ENCODE data around the gene LTV1. TPM values are rescaled to one million over a fixed set of nuclear protein-coding genes. Genes with fewer than 3 reads are reported as not detected.
"Not testable (repeated sequence)": the region's sequence is repeated elsewhere in the genome, so short reads cannot be mapped to it uniquely, and the experiment has no call there.

The LTV1 gene
- total RNA-seq, 2 experiments from 2014 or later, result 34.3 to 36.3 TPM

DNA sequence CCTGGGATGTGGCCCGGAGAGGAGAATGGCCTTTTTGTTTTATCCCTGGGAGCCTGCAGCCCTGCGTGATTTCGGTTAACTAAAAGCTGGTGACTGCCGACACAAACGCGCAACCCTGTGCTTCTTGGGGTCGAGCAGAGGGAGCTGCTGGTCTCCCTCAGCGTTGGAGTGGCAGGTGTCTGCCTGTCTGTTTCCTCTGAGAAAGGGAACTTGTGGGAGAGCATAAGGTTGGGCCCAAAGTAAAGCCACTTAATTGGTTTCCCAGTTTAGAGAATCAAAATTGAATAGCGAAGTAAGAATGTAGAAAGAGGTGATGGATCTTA, 500 bp downstream of the LTV1 start:
- H3K4me1 Mint-ChIP-seq, result peaks cover 37% of the 10 kb centered on the region
- ChIA-PET POLR2A (interaction anchor here (0.7 to 1.5 kb wide), 3 partner anchors 36 to 268 kb away, joined by 3 to 5 read pairs (median 3); no protein-coding TSS in a partner anchor), CTCF (interaction anchor here (0.6 to 2.5 kb wide), 9 partner anchors 8 to 268 kb away, joined by 3 to 13 read pairs (median 3); partner anchors contain the start of gene SF3B5)
- no peaks in the 10 kb centered on the region for H3K9me3 Mint-ChIP-seq (ENCODE audit: low read depth)
- H3K4me3 Mint-ChIP-seq, result peak overlapping the region; percentile 93
- peaks cover 42% of the 10 kb centered on the region for H3K36me3 Mint-ChIP-seq (ENCODE audit: low read depth)
- no peaks in the 10 kb centered on the region for H3K27me3 Mint-ChIP-seq
- ATAC-seq, result no peak
- intact Hi-C loops (cut with DNase I, micrococcal nuclease), result loop anchor here (1.0 to 5.0 kb wide), 15 partner anchors 37 to 1696 kb away; partner anchors contain the start of genes ADAT2 (in 2 of the 2), PEX3 (in 2 of the 2), PHACTR2 (in 2 of the 2) and SF3B5 (in 2 of the 2)
- no peak for DNase-seq
- peak overlapping the region; percentile 96 for H3K27ac Mint-ChIP-seq

DNA sequence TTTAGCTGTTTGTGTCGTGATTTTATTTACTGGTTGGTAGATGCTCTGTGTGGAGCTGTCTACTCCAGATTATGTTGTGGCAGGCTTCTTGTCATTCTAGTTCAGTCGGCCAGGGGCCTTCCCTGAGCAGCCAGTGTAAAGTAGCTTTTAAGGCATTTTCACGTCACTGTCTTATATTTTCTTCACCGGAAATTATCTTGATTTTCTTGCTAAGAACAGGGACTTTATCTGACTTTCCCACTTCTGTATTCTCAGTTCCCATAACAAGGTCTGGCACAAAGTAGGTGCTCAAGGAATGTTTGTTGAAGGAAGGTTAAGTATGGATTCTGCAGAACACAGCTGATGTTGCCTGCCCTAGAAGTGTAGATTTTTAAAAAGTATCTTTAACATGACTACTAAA, 868 bp downstream of the LTV1 start:
- Mint-ChIP-seq H3K36me3 (ENCODE audit: low read depth) (peaks cover 46% of the 10 kb centered on the region), H3K27ac (peak overlapping the region; percentile 96), H3K4me1 (peaks cover 41% of the 10 kb centered on the region), H3K27me3 (no peaks in the 10 kb centered on the region), H3K4me3 (peak overlapping the region; percentile 93), H3K9me3 (ENCODE audit: low read depth) (no peaks in the 10 kb centered on the region)
- ATAC-seq, result no peak
- intact Hi-C loops (cut with DNase I, micrococcal nuclease), result loop anchor here (5.0 kb wide), 5 partner anchors 163 to 1697 kb away; partner anchors contain the start of genes ADAT2 (in 1 of the 2), NMBR (in 1 of the 2), PEX3 (in 1 of the 2) and PHACTR2 (in 1 of the 2)
- ChIA-PET CTCF (interaction anchor here (0.6 to 2.5 kb wide), 9 partner anchors 8 to 268 kb away, joined by 3 to 13 read pairs (median 3); partner anchors contain the start of gene SF3B5), POLR2A (interaction anchor here (1.3 to 1.5 kb wide), 2 partner anchors 36 to 269 kb away, joined by 3 to 5 read pairs; no protein-coding TSS in a partner anchor)
- DNase-seq, result peak; percentile 24

DNA sequence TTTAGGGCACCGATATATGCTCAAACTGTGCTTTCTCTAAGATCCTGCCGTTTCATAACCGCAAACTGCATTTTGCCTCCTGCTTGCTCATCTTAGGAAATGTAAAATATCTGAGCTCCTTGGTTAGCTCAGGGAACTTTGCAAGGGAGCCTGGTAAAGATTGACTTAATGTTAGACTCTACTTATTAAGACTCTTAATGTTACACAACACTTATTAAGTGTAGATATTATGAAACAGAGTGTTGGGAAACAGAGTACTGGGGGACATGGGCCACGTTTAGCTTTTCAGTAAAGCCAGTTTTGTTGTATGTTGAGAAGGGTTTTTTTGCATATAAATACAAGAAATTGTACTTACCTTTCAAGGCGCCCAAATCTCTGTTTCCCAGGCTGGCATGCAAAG, 1.9 kb downstream of the LTV1 start:
- no peak for DNase-seq
- POLR2A ChIA-PET, result no interaction called here
- H3K27me3 Mint-ChIP-seq, result no peaks in the 10 kb centered on the region
- no peak overlapping the region for H3K27ac Mint-ChIP-seq
- peaks cover 49% of the 10 kb centered on the region for H3K4me1 Mint-ChIP-seq
- H3K9me3 Mint-ChIP-seq (ENCODE audit: low read depth), result no peaks in the 10 kb centered on the region
- peak overlapping the region; percentile 15 for H3K4me3 Mint-ChIP-seq
- CTCF ChIA-PET, result interaction anchor here (1.2 to 2.5 kb wide), 5 partner anchors 9 to 269 kb away, joined by 3 to 13 read pairs (median 5); no protein-coding TSS in a partner anchor
- peaks cover 56% of the 10 kb centered on the region for H3K36me3 Mint-ChIP-seq (ENCODE audit: low read depth)
- no peak for ATAC-seq
- intact Hi-C loops (cut with DNase I, micrococcal nuclease), result no loop called here

DNA sequence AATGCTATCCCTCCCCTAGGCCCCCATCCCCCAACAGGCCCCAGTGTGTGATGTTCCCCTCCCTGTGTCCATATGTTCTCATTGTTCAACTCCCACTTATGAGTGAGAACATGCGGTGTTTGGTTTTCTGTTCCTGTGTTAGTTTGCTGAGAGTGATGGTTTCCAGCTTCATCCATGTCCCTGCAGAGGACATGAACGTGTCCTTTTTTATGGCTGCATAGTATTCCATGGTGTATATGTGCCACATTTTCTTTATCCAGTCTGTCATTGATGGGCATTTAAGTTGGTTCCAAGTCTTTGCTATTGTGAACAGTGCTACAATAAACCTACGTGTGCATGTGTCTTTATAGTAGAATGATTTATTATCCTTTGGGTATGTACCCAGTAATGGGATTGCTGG, 8.6 kb downstream of the LTV1 start:
- CTCF ChIA-PET; H3K4me3 Mint-ChIP-seq; DNase-seq; H3K27me3 Mint-ChIP-seq; ATAC-seq; intact Hi-C loops (cut with DNase I, micrococcal nuclease); POLR2A ChIA-PET; H3K9me3 Mint-ChIP-seq (ENCODE audit: low read depth); H3K27ac Mint-ChIP-seq: not testable (repeated sequence)
- H3K36me3 Mint-ChIP-seq (ENCODE audit: low read depth), result peaks cover 95% of the 10 kb centered on the region
- peaks cover 37% of the 10 kb centered on the region for H3K4me1 Mint-ChIP-seq

DNA sequence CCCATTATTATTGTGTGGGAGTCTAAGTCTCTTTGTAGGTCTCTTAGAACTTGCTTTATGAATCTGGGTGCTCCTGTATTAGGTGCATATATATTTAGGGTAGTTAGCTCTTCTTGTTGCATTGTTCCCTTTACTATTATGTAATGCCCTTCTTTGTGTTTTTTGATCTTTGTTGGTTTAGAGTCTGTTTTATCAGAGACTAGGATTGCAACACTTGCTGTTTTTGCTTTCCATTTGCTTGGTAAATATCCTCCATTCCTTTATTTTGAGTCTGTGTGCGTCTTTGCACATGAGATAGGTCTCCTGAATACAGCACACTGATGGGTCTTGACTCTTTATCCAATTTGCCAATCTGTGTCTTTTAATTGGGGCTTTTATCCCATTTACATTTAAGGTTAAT, 11.9 kb downstream of the LTV1 start:
- Mint-ChIP-seq H3K4me1 (peaks cover 27% of the 10 kb centered on the region), H3K36me3 (ENCODE audit: low read depth) (peaks cover 94% of the 10 kb centered on the region)
- intact Hi-C loops (cut with DNase I, micrococcal nuclease); CTCF ChIA-PET; H3K27ac Mint-ChIP-seq; POLR2A ChIA-PET; H3K27me3 Mint-ChIP-seq; H3K9me3 Mint-ChIP-seq (ENCODE audit: low read depth); ATAC-seq; DNase-seq; H3K4me3 Mint-ChIP-seq: not testable (repeated sequence)

DNA sequence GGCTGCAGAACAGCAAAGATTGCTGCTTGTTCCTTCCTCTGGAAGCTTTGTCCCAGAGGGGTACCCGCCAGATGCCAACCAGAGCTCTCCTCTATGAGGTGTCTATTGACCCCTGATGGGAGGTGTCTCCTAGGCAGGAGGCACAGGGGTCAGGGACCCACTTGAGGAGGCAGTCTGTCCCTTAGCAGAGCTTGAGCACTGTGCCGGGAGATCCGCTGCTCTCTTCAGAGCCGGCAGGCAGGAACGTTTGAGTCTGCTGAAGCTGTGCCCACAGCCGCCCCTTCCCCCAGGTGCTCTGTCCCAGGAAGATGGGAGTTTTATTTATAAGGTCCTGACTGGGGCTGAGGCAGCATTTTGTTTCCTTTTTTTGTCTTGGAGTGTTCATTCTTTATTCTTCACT, 13.6 kb downstream of the LTV1 start:
- POLR2A ChIA-PET; ATAC-seq; DNase-seq; H3K27me3 Mint-ChIP-seq; H3K4me3 Mint-ChIP-seq; intact Hi-C loops (cut with DNase I, micrococcal nuclease); H3K9me3 Mint-ChIP-seq (ENCODE audit: low read depth); H3K27ac Mint-ChIP-seq: not testable (repeated sequence)
- Mint-ChIP-seq H3K4me1 (peaks cover 24% of the 10 kb centered on the region), H3K36me3 (ENCODE audit: low read depth) (peaks cover 88% of the 10 kb centered on the region)
- CTCF ChIA-PET, result interaction anchor here (0.6 kb wide), 1 partner anchor 164 kb away, joined by 3 read pairs; no protein-coding TSS in a partner anchor

DNA sequence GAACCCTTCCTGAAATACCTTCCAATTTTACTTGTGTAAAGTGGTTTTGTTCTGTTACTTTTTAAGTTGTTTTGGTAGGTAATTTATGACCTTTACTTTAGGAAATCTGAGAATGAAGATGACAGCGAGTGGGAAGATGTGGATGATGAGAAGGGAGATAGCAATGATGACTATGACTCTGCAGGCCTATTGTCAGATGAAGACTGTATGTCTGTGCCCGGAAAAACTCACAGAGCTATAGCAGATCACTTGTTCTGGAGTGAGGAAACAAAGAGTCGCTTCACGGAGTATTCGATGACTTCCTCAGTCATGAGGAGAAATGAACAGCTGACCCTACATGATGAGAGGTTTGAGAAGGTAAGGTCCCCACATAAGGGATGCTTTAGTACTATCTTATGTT, 14.5 kb downstream of the LTV1 start:
- Mint-ChIP-seq H3K9me3 (ENCODE audit: low read depth) (peaks cover 2% of the 10 kb centered on the region), H3K4me1 (peaks cover 17% of the 10 kb centered on the region), H3K27me3 (no peaks in the 10 kb centered on the region), H3K4me3 (no peak overlapping the region), H3K27ac (peak overlapping the region; percentile 43), H3K36me3 (ENCODE audit: low read depth) (peaks cover 84% of the 10 kb centered on the region)
- no peak for ATAC-seq
- intact Hi-C loops (cut with DNase I, micrococcal nuclease), result no loop called here
- CTCF ChIA-PET, result no interaction called here
- POLR2A ChIA-PET, result interaction anchor here (0.5 to 1.2 kb wide), 4 partner anchors 10 to 420 kb away, joined by 3 to 6 read pairs (median 4); partner anchors contain the start of gene LTV1
- no peak for DNase-seq

DNA sequence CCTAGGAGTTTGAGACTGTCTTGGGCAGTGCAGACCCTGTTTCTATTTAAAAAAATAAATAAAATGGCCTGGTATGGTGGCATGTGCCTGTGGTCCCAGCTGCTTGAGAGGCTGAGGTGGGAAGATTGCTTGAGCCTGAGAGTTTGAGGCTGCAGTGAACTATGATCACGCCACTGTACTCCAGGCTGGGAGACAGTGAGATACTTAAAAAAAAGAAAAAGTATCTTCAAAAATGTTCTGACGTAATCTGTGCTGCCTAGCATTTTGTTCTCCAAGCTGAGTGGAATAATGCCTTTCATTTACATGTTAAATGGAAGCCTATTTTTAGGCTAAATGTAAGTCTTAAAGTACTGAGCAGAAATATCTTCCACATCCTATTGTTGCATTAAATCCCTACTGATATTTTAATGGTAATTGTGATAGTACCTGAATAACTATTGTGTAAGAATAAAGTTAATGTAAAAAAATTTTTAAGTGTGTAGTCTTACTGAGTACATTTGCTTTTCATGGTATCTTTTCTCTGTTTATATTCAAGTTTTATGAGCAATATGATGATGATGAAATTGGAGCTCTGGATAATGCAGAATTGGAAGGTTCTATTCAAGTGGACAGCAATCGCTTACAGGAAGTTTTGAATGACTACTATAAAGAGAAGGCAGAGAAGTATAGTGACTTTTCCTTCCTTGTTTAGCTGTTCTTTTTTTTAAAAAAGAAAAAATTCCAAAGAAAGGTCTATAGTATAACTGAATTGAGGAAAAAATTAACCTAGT, 16.9 kb downstream of the LTV1 start:
- H3K4me3 Mint-ChIP-seq, result no peak overlapping the region
- intact Hi-C loops (cut with DNase I, micrococcal nuclease), result no loop called here
- H3K36me3 Mint-ChIP-seq (ENCODE audit: low read depth), result peaks cover 78% of the 10 kb centered on the region
- ChIA-PET POLR2A (interaction anchor here (0.6 to 1.0 kb wide), 2 partner anchors 18 to 135 kb away, joined by 3 to 4 read pairs; no protein-coding TSS in a partner anchor), CTCF (interaction anchor here (0.7 to 1.1 kb wide), 4 partner anchors 16 to 608 kb away, joined by 3 read pairs; no protein-coding TSS in a partner anchor)
- H3K4me1 Mint-ChIP-seq, result peaks cover 7% of the 10 kb centered on the region
- H3K9me3 Mint-ChIP-seq (ENCODE audit: low read depth), result no peaks in the 10 kb centered on the region
- no peaks in the 10 kb centered on the region for H3K27me3 Mint-ChIP-seq
- DNase-seq, result no peak
- H3K27ac Mint-ChIP-seq, result no peak overlapping the region
- no peak for ATAC-seq

DNA sequence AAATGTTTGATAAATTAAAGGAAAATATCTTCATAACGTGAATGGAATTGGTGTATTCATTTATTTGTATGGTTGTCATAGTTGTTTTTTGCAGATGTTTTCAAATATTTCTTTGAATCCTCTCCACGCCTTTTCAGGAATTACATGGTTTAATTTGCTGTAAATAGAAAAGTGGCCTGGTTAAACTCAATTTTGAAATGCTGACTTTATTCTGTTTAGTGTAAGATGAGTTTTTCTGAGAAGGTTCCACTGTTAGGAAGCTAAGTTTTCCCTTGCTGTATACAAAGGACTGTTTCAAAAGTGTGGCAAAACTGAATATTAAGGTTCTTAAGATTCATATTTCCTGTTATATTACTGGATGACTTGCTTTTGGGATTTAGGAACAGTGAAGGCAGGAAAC, 20.6 kb downstream of the LTV1 start:
- DNase-seq (no peak), ATAC-seq (no peak)
- peaks cover 8% of the 10 kb centered on the region for H3K9me3 Mint-ChIP-seq (ENCODE audit: low read depth)
- ChIA-PET POLR2A (no interaction called here), CTCF (interaction anchor here (1.1 to 1.7 kb wide), 6 partner anchors 18 to 289 kb away, joined by 3 read pairs; partner anchors contain the start of gene LTV1)
- H3K27ac Mint-ChIP-seq, result no peak overlapping the region
- no peaks in the 10 kb centered on the region for H3K4me1 Mint-ChIP-seq
- intact Hi-C loops (cut with DNase I, micrococcal nuclease), result loop anchor here in 1 of 2 experiments (2.0 kb wide), 1 partner anchor 15 kb away; no protein-coding TSS in a partner anchor
- no peak overlapping the region for H3K4me3 Mint-ChIP-seq
- peaks cover 56% of the 10 kb centered on the region for H3K36me3 Mint-ChIP-seq (ENCODE audit: low read depth)
- no peaks in the 10 kb centered on the region for H3K27me3 Mint-ChIP-seq

DNA sequence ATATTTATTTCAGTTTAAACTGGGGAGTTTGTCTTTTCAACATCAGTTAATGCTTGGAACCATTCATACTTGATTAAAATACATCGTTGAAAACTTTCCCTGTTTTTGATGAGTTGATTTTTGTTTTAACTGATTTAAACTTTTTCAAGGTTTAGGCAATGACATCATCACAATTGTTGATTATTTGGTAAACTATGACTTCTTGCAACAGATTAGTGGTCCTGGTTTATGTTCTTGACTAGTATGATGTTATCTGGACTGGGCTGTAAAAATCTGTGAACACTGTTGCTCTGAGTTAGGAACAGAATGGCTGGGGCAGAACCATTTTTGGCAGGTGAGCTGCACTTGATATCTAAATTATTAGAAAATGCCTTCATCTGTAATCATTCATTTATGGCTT, 21.1 kb downstream of the LTV1 start, which contains the start of gene ZC2HC1B:
TSS of gene ZC2HC1B (plus strand) at position 241 of the 400 bp plus-strand sequence. CDS start at position 307, 66 bp downstream.
- no peaks in the 10 kb centered on the region for H3K4me1 Mint-ChIP-seq
- peaks cover 8% of the 10 kb centered on the region for H3K9me3 Mint-ChIP-seq (ENCODE audit: low read depth)
- ChIA-PET CTCF (interaction anchor here (1.2 to 1.7 kb wide), 3 partner anchors 17 to 289 kb away, joined by 3 read pairs; no protein-coding TSS in a partner anchor), POLR2A (no interaction called here)
- intact Hi-C loops (cut with DNase I, micrococcal nuclease), result loop anchor here in 1 of 2 experiments (2.0 kb wide), 1 partner anchor 15 kb away; no protein-coding TSS in a partner anchor
- ATAC-seq (no peak), DNase-seq (no peak)
- H3K27ac Mint-ChIP-seq, result no peak within 1 kb of the TSS
- no peaks in the 10 kb centered on the region for H3K27me3 Mint-ChIP-seq
- H3K36me3 Mint-ChIP-seq (ENCODE audit: low read depth), result peaks cover 51% of the 10 kb centered on the region
- no peak within 1 kb of the TSS for H3K4me3 Mint-ChIP-seq

DNA sequence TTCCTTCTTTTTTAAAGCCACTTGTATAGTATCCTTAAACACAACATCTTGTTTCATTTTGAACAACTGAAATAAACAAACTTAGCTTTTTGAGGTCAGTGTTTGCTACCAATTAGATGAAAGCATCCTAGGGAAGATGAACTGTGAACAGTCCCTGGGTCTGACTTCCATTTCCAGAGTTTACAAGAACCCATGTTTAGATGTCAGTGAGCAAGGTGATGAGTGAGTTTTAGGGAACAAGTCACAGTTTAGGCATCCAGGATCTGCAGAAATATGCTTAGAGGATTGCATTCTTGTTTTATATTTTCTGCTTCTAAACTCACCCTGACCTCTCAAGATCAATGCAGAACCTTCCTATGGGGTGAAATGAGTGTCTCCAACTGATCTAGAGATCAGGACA, 24.1 kb downstream of the LTV1 start:
- peaks cover 8% of the 10 kb centered on the region for H3K9me3 Mint-ChIP-seq (ENCODE audit: low read depth)
- peaks cover 33% of the 10 kb centered on the region for H3K36me3 Mint-ChIP-seq (ENCODE audit: low read depth)
- POLR2A ChIA-PET, result no interaction called here
- no peak overlapping the region for H3K4me3 Mint-ChIP-seq
- H3K27me3 Mint-ChIP-seq, result no peaks in the 10 kb centered on the region
- CTCF ChIA-PET, result no interaction called here
- H3K27ac Mint-ChIP-seq, result no peak overlapping the region
- ATAC-seq (no peak), DNase-seq (no peak)
- peaks cover 3% of the 10 kb centered on the region for H3K4me1 Mint-ChIP-seq
- intact Hi-C loops (cut with DNase I, micrococcal nuclease), result no loop called here
